ENCODE measurements around the gene DGCR8. TPM values are rescaled to one million over a fixed set of nuclear protein-coding genes. Genes with fewer than 3 reads are reported as not detected.
"Not testable (repeated sequence)": the region's sequence is repeated elsewhere in the genome, so short reads cannot be mapped to it uniquely, and the experiment has no call there.

The DGCR8 gene
- total RNA-seq, 1 experiment from 2014 or later = 23.0 TPM

DNA sequence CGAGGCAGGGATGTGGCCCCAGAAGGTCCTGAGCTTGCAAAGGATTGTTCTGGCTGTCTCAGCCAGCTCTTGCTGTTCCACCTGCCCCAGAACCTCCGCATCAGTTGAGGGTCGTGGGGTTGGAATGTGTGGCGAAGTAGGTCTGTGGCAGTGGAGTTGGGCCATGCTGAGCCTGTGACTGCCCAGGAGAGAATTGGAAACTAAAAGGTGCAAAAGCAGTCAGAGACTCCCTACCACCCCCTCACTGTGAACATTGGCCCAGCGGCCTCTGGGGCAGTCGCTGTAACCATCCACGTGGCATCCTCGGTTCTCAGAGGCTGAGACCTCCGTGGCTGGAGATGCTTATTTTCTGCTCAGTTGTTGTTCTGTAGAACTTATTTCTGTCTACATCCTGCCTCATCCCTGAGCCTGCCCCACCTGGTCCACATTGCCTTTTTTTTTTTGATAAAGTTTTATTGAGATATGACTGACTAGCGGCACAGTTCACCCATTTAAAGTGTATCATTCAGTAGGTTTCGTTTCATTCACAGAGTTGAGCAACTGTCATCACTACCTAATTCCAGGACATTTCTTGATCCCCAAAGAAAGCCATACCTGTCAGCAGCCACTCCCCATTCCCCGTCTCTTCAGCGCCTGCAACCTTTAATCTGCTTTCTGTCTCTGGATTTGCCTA is 22.3 kb upstream of the DGCR8 start:
- no peaks in the 10 kb centered on the region for H3K27me3 ChIP-seq (ENCODE audit: control insufficient read depth, insufficient read depth, low read length)

GRCh38 chr22:20058989-20059770 is 20.9 kb upstream of the DGCR8 start:
- no peaks in the 10 kb centered on the region for H3K27me3 ChIP-seq (ENCODE audit: control insufficient read depth, insufficient read depth, low read length)
- DNase-seq = no peak
- H3K4me3 ChIP-seq (ENCODE audit: insufficient read depth, low read depth, low read length) = no peak overlapping the region
- no peaks in the 10 kb centered on the region for H3K36me3 ChIP-seq (replicated peaks; ENCODE audit: control insufficient read depth, insufficient read depth, low read length)

More for the DNA sequence above, 22.3 kb upstream of the DGCR8 start:
- no peak for DNase-seq
- no peak overlapping the region for H3K4me3 ChIP-seq (ENCODE audit: insufficient read depth, low read depth, low read length)
- no peaks in the 10 kb centered on the region for H3K36me3 ChIP-seq (replicated peaks; ENCODE audit: control insufficient read depth, insufficient read depth, low read length)

- Histone ChIP-seq H3K36me3 (replicated peaks; ENCODE audit: control insufficient read depth, insufficient read depth, low read length) (no peaks in the 10 kb centered on the region; the same call in 1 of the 2 replicates), H3K27me3 (ENCODE audit: control insufficient read depth, insufficient read depth, low read length) (no peaks in the 10 kb centered on the region), H3K4me3 (ENCODE audit: insufficient read depth, low read depth, low read length) (no peak overlapping the region)
- DNase-seq = peak; percentile 83
Measured at GRCh38 chr22:20060700-20061480, 19.2 kb upstream of the DGCR8 start.

DNA sequence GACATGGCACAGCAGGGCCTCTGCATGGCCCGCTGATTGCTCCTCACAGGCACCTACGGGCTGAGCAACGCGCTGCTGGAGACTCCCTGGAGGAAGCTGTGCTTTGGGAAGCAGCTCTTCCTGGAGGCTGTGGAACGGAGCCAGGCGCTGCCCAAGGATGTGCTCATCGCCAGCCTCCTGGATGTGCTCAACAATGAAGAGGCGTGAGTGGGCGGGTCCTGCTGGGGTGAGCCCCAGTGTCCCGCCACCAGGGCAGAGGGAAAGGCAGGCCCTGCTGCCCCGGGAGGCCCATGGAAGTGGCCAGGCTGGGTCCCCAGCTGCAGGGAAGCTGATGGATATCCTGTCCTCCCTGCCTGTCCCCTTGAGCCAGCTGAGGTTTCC is 18.6 kb upstream of the DGCR8 start:
- no peak overlapping the region for H3K4me3 ChIP-seq (ENCODE audit: insufficient read depth, low read depth, low read length)
- peak; percentile 64 for DNase-seq
- H3K36me3 ChIP-seq (replicated peaks; ENCODE audit: control insufficient read depth, insufficient read depth, low read length) = no peaks in the 10 kb centered on the region; the same call in 1 of the 2 replicates
- no peaks in the 10 kb centered on the region for H3K27me3 ChIP-seq (ENCODE audit: control insufficient read depth, insufficient read depth, low read length)

GRCh38 chr22:20062043-20062765 is 17.8 kb upstream of the DGCR8 start:
- no peaks in the 10 kb centered on the region; the same call in 1 of the 2 replicates for H3K36me3 ChIP-seq (replicated peaks; ENCODE audit: control insufficient read depth, insufficient read depth, low read length)
- no peaks in the 10 kb centered on the region for H3K27me3 ChIP-seq (ENCODE audit: control insufficient read depth, insufficient read depth, low read length)
- H3K4me3 ChIP-seq (ENCODE audit: insufficient read depth, low read depth, low read length) = no peak overlapping the region
- DNase-seq = no peak

- DNase-seq = no peak
Measured at GRCh38 chr22:20062766-20063083, 17.3 kb upstream of the DGCR8 start.

DNA sequence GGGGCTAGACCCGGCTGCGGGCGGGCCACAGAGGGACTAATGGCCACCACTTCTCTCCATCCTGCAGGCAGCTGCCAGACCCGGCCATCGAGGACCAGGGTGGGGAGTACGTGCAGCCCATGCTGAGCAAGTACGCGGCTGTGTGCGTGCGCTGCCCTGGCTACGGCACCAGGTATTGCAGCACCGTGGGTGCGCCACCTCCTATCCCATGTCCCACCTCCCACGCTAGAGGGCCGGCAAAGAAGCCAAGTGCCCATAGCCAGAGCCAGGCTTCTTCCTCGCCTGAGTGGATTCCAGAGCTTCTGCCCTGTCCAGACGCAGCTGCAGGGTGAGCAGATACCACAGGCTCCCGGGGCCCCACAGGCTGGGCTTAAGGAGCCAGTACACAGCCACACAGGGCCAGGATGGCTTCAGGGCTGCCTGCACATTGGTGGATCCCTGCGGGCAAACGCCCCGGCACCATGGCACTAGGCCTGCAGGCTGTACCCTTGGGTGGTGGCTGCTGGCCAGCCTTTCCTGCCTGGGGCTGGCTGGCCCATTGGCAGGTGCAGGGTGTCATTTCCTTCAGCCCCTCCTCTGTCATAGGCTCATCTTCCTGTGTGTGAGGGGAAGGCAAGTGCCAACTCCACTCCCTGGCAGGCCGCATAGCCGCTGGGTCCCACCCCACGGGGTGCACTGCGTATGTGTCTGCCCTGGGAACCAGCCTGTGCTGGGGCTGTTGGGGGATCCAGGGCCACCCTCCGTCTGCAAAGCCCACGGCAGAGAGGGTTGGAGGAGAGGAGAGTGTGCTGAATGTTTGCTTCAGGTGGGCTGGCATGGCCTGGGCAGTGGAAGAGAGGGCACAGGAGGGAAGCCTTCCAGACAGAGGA is 16.5 kb upstream of the DGCR8 start:
- peak; percentile 73 for DNase-seq
- H3K4me3 ChIP-seq (ENCODE audit: insufficient read depth, low read depth, low read length) = no peak overlapping the region
- no peaks in the 10 kb centered on the region; the same call in 1 of the 2 replicates for H3K36me3 ChIP-seq (replicated peaks; ENCODE audit: control insufficient read depth, insufficient read depth, low read length)
- no peaks in the 10 kb centered on the region for H3K27me3 ChIP-seq (ENCODE audit: control insufficient read depth, insufficient read depth, low read length)

More at GRCh38 chr22:20062766-20063083, 17.3 kb upstream of the DGCR8 start:
- Histone ChIP-seq H3K27me3 (ENCODE audit: control insufficient read depth, insufficient read depth, low read length) (no peaks in the 10 kb centered on the region), H3K36me3 (replicated peaks; ENCODE audit: control insufficient read depth, insufficient read depth, low read length) (no peaks in the 10 kb centered on the region; the same call in 1 of the 2 replicates), H3K4me3 (ENCODE audit: insufficient read depth, low read depth, low read length) (no peak overlapping the region)

DNA sequence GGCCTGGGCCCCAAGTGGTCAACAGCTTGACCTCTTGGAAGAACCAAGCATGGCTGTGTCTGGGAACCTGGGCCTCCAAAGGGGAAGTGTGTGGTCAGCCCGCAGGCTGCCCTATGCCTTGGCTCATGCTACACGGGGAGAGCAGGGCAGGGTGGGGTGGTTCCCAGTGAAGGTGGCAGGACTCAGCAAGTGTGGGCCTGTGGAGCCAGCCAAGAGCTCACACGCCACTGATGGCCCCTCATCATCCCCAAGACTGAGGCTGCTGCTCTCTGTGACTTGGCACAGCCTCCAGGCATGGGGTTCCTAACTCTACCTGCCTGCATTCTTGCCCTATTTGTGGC is 15.9 kb upstream of the DGCR8 start:
- DNase-seq = no peak
- Histone ChIP-seq H3K27me3 (ENCODE audit: control insufficient read depth, insufficient read depth, low read length) (no peaks in the 10 kb centered on the region), H3K4me3 (ENCODE audit: insufficient read depth, low read depth, low read length) (no peak overlapping the region), H3K36me3 (replicated peaks; ENCODE audit: control insufficient read depth, insufficient read depth, low read length) (no peaks in the 10 kb centered on the region; the same call in 1 of the 2 replicates)

GRCh38 chr22:20064545-20065262 is 15.3 kb upstream of the DGCR8 start:
- H3K36me3 ChIP-seq (replicated peaks; ENCODE audit: control insufficient read depth, insufficient read depth, low read length) = no peaks in the 10 kb centered on the region; the same call in 1 of the 2 replicates
- no peak for DNase-seq
- H3K27me3 ChIP-seq (ENCODE audit: control insufficient read depth, insufficient read depth, low read length) = no peaks in the 10 kb centered on the region; the same call in 1 of the 2 replicates
- H3K4me3 ChIP-seq (ENCODE audit: insufficient read depth, low read depth, low read length) = no peak overlapping the region

DNA sequence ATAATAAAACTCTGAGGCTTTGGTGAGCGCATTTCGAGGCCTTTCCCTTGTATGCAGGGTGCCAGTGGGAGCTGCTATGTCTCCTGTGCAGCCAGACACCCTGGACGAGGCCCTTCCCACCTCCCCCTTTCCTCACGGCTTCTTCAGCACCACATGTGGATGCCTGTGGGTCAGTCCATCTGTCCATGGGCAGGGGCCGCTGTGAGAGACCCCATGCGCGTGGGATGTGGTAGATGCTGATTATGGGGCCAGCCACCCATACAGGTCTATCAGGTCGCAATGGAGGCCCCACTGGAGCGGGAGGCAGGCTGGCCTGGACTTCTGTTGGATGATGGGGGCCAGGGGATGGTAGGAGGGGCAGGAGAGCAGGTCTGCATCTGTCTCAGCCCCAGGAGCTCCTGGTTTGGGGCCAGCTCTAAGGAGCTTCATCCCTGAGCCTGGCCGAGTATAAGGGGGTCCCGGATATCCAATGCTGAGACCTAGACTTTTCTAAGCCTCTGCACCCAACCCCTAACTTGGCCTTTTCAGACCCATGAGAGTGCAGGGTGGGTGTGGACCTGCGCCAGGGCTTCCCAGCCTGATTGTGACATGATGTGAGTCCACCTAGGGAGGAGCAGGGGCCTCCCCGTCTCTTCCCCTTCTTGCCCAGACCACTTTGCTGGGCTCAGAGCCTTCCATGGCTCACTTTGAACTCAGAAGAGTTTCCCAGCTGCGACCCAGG is 14.0 kb upstream of the DGCR8 start:
- Histone ChIP-seq H3K27me3 (ENCODE audit: control insufficient read depth, insufficient read depth, low read length) (no peaks in the 10 kb centered on the region; the same call in 1 of the 2 replicates), H3K36me3 (replicated peaks; ENCODE audit: control insufficient read depth, insufficient read depth, low read length) (no peaks in the 10 kb centered on the region; the same call in 1 of the 2 replicates), H3K4me3 (ENCODE audit: insufficient read depth, low read depth, low read length) (no peak overlapping the region)
- DNase-seq = no peak

- no peak overlapping the region for H3K4me3 ChIP-seq (ENCODE audit: insufficient read depth, low read depth, low read length)
- H3K27me3 ChIP-seq (ENCODE audit: control insufficient read depth, insufficient read depth, low read length) = no peaks in the 10 kb centered on the region; the same call in 1 of the 2 replicates
- DNase-seq = no peak
- H3K36me3 ChIP-seq (replicated peaks; ENCODE audit: control insufficient read depth, insufficient read depth, low read length) = no peaks in the 10 kb centered on the region; the same call in 1 of the 2 replicates
Measured at GRCh38 chr22:20066617-20067383, 13.2 kb upstream of the DGCR8 start.

- not testable (repeated sequence) for H3K36me3 ChIP-seq (replicated peaks; ENCODE audit: control insufficient read depth, insufficient read depth, low read length); DNase-seq; H3K27me3 ChIP-seq (ENCODE audit: control insufficient read depth, insufficient read depth, low read length); H3K4me3 ChIP-seq (ENCODE audit: insufficient read depth, low read depth, low read length)
Measured at GRCh38 chr22:20067384-20067682, 12.7 kb upstream of the DGCR8 start.

Data from H7 (cell line).